Measurements from ENCODE around the gene ARL10.

DNA sequence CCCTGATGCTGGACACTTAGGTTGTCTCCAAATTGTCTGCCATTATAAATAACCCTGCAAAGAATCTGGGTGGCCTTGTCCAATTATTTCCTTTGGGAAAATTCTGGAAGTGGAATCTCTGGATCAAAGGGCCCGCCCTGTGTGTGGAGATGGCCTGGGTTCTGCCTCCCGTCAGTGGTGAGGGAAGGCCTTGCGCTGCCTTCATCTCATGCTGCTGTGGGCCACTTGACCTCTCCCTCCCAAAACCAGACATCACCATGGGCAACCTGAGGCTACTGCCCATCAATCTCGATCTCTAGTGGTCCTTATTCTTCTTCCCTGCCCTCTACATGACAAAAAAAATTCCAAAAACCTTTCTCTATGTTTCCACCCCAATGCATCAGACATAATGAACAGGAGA is 44.5 kb downstream of the ARL10 start:
- TF ChIP-seq POLR2AphosphoS5 (IDR thresholded peaks at IDR 0.05; ENCODE audit: low read depth, low read length) (no peak), POLR2A (IDR thresholded peaks at IDR 0.05; ENCODE audit: low read depth, low read length) (no peak)

Measured in GM12892 (cell line).